ENCODE results near the gene KRTAP13-1. TPM values are rescaled to one million over a fixed set of nuclear protein-coding genes. Genes with fewer than 3 reads are reported as not detected.

Gene KRTAP13-1
- total and polyA plus RNA-seq, 2 donors (not counting 3 experiments of a cell fraction or from before 2014, with no cell fraction given) = not detected

DNA sequence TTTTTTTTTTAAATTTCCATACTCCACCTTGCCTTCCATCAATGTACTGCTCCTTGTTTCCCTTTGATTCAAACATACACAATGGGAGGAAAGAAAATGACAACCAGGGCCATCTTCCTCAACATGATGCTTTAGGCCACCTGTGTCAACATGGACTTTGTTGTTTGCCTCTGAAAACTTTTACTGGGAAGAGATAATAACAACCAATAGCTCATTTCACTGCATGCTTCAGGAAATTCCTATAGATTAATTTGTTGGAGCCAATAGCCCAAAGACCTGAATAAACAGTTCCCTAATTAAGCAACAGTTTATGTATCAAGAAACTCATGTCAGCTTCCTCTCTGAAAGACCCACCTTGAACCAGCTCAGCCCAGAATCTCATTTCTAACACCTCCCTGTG is 47.4 kb downstream of the KRTAP13-1 start:
- H3K79me2 ChIP-seq (ENCODE audit: control insufficient read depth, insufficient read depth, low read length) = no peaks in the 10 kb centered on the region
- TF ChIP-seq MYC (IDR thresholded peaks at IDR 0.05; ENCODE audit: low read depth, low read length) (no peak), POLR2A (IDR thresholded peaks at IDR 0.05; ENCODE audit: low read depth, low read length) (no peak), JUN (IDR thresholded peaks at IDR 0.05; ENCODE audit: borderline replicate concordance, insufficient read depth, insufficient read length, low read depth) (no peak)
- no peak overlapping the region for H2AFZ ChIP-seq (ENCODE audit: low read depth, low read length)
- intact Hi-C loops (cut with micrococcal nuclease) (no loop called here), dilution Hi-C loops (cut with MboI; ENCODE audit: extremely low pct_ligation_motif_present, low sequenced_read_pairs) (no loop called here)
- H3K9me1 ChIP-seq (replicated peaks; ENCODE audit: control insufficient read depth, extremely low read depth, insufficient read depth, low read length) = no peaks in the 10 kb centered on the region
- no peaks in the 10 kb centered on the region for H3K4me1 ChIP-seq (ENCODE audit: control insufficient read depth, extremely low read depth, insufficient read depth, low read length)
- CTCF ChIA-PET = interaction anchor here (0.9 kb wide), 1 partner anchor 33 kb away, joined by 3 read pairs; no protein-coding TSS in a partner anchor
- H4K20me1 ChIP-seq (replicated peaks; ENCODE audit: control insufficient read depth, extremely low read depth, insufficient read depth, low read length) = no peaks in the 10 kb centered on the region
- no peak overlapping the region for H3K9ac ChIP-seq (replicated peaks; ENCODE audit: extremely low read depth, insufficient read depth, low read length)
- POLR2A ChIA-PET = no interaction called here
- DNase-seq (ENCODE audit: low read depth, low spot score) = no peak
- FAIRE-seq = no peak
- no peak overlapping the region for H3K27ac ChIP-seq (ENCODE audit: insufficient read depth, low read depth, low read length)
- no peak overlapping the region for H3K4me3 ChIP-seq (replicated peaks in 1 of 3; ENCODE audit: insufficient read depth in 1 of 3, low read depth in 1 of 3, low read length in 3 of 3)
- no peaks in the 10 kb centered on the region for H3K36me3 ChIP-seq (ENCODE audit: control insufficient read depth in 2 of 2, extremely low read depth in 1 of 2, insufficient read depth in 2 of 2, low read length in 2 of 2)
- peaks cover 3% of the 10 kb centered on the region for H3K9me3 ChIP-seq (replicated peaks; ENCODE audit: control insufficient read depth, insufficient read depth, low read length)
- H3K27me3 ChIP-seq (ENCODE audit: control insufficient read depth in 2 of 2, insufficient read depth in 2 of 2, low read length in 2 of 2) = no peaks in the 10 kb centered on the region
- no peak overlapping the region for H3K4me2 ChIP-seq (ENCODE audit: insufficient read depth, low read length)
- BruUV-seq (replicated peaks) = no TSS peak

DNA sequence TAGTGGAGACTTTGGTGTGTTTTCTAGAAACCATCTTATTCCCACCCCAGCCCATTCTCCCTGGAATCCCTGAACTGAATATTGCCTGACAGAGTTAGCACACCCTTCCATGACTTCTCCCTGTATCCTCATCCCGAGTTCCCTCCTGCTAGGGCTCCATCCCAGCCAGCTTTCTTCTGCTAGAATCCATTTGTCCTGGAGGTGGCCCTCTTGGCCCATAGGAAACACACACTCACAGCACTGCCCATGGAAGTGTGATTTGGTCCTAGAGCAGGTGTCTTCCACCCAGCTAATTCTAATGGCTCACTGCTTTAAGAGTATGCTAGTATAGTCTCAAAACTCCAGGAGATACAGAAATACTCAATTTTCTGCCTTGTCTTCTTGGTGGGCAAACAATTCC is 48.4 kb downstream of the KRTAP13-1 start:
- DNase-seq (ENCODE audit: low read depth, low spot score) (no peak), FAIRE-seq (no peak)
- Histone ChIP-seq H2AFZ (ENCODE audit: low read depth, low read length) (no peak overlapping the region), H3K4me3 (replicated peaks in 1 of 3; ENCODE audit: insufficient read depth in 1 of 3, low read depth in 1 of 3, low read length in 3 of 3) (no peak overlapping the region), H4K20me1 (replicated peaks; ENCODE audit: control insufficient read depth, extremely low read depth, insufficient read depth, low read length) (no peaks in the 10 kb centered on the region), H3K79me2 (ENCODE audit: control insufficient read depth, insufficient read depth, low read length) (no peaks in the 10 kb centered on the region), H3K4me1 (ENCODE audit: control insufficient read depth, extremely low read depth, insufficient read depth, low read length) (no peaks in the 10 kb centered on the region), H3K9ac (replicated peaks; ENCODE audit: extremely low read depth, insufficient read depth, low read length) (no peak overlapping the region), H3K27me3 (ENCODE audit: control insufficient read depth in 2 of 2, insufficient read depth in 2 of 2, low read length in 2 of 2) (no peaks in the 10 kb centered on the region), H3K4me2 (ENCODE audit: insufficient read depth, low read length) (no peak overlapping the region), H3K9me3 (replicated peaks; ENCODE audit: control insufficient read depth, insufficient read depth, low read length) (peaks cover 3% of the 10 kb centered on the region), H3K36me3 (ENCODE audit: control insufficient read depth in 2 of 2, extremely low read depth in 1 of 2, insufficient read depth in 2 of 2, low read length in 2 of 2) (no peaks in the 10 kb centered on the region), H3K9me1 (replicated peaks; ENCODE audit: control insufficient read depth, extremely low read depth, insufficient read depth, low read length) (no peaks in the 10 kb centered on the region), H3K27ac (ENCODE audit: insufficient read depth, low read depth, low read length) (no peak overlapping the region)
- ChIA-PET POLR2A (no interaction called here), CTCF (no interaction called here)
- BruUV-seq (replicated peaks) = no TSS peak
- no peak for TF ChIP-seq FOS (IDR thresholded peaks at IDR 0.05; ENCODE audit: borderline replicate concordance, insufficient read depth, low read length)
- TF ChIP-seq, protein P1, sequence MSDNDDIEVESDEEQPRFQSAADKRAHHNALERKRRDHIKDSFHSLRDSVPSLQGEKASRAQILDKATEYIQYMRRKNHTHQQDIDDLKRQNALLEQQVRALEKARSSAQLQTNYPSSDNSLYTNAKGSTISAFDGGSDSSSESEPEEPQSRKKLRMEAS (IDR thresholded peaks at IDR 0.05; ENCODE audit: insufficient read depth, insufficient read length) = no peak
- no peak for TF ChIP-seq POLR2AphosphoS5 (IDR thresholded peaks at IDR 0.05; ENCODE audit: insufficient read depth, low read depth, low read length)
- no peak for TF ChIP-seq POLR2A (IDR thresholded peaks at IDR 0.05; ENCODE audit: low read depth, low read length)
- no peak for TF ChIP-seq GATA2 (IDR thresholded peaks at IDR 0.05; ENCODE audit: insufficient read depth, insufficient read length, low read depth, low read length)
- no peak for TF ChIP-seq JUN (IDR thresholded peaks at IDR 0.05; ENCODE audit: borderline replicate concordance, insufficient read depth, insufficient read length, low read depth)
- TF ChIP-seq, protein P2, sequence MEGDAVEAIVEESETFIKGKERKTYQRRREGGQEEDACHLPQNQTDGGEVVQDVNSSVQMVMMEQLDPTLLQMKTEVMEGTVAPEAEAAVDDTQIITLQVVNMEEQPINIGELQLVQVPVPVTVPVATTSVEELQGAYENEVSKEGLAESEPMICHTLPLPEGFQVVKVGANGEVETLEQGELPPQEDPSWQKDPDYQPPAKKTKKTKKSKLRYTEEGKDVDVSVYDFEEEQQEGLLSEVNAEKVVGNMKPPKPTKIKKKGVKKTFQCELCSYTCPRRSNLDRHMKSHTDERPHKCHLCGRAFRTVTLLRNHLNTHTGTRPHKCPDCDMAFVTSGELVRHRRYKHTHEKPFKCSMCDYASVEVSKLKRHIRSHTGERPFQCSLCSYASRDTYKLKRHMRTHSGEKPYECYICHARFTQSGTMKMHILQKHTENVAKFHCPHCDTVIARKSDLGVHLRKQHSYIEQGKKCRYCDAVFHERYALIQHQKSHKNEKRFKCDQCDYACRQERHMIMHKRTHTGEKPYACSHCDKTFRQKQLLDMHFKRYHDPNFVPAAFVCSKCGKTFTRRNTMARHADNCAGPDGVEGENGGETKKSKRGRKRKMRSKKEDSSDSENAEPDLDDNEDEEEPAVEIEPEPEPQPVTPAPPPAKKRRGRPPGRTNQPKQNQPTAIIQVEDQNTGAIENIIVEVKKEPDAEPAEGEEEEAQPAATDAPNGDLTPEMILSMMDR (IDR thresholded peaks at IDR 0.05; ENCODE audit: extremely low read depth in 1 of 2, insufficient read depth in 1 of 2, low read depth in 1 of 2, low read length in 2 of 2) = no peak
- intact Hi-C loops (cut with micrococcal nuclease) (no loop called here), dilution Hi-C loops (cut with MboI; ENCODE audit: extremely low pct_ligation_motif_present, low sequenced_read_pairs) (no loop called here)

Data from endothelial cell of umbilical vein (primary cell).